GM19238 (cell line): ENCODE data around the gene SIGLEC8.
A peak's percentile ranks its signal among the peaks of the same experiment; 100 is the strongest.
"Not testable (repeated sequence)": the region's sequence is repeated elsewhere in the genome, so short reads cannot be mapped to it uniquely, and the experiment has no call there.

ENCODE experiments used
- DNase-seq: peaks from one replicate; pipeline ENCODE4 v3.0.0; 2011; ENCODE audit warnings: low spot score; ENCODE audit not compliant: insufficient read length

Gene SIGLEC8

GRCh38 chr19:51473009-51473707 is 14.9 kb upstream of the SIGLEC8 start:
- DNase-seq: peak; percentile 53

- DNase-seq: no peak
Observed at GRCh38 chr19:51472607-51473006, 14.4 kb upstream of the SIGLEC8 start.

- DNase-seq: no peak
Observed at GRCh38 chr19:51471527-51471926, 13.3 kb upstream of the SIGLEC8 start.

- no peak for DNase-seq
Observed at GRCh38 chr19:51470966-51471365, 12.7 kb upstream of the SIGLEC8 start.

DNA sequence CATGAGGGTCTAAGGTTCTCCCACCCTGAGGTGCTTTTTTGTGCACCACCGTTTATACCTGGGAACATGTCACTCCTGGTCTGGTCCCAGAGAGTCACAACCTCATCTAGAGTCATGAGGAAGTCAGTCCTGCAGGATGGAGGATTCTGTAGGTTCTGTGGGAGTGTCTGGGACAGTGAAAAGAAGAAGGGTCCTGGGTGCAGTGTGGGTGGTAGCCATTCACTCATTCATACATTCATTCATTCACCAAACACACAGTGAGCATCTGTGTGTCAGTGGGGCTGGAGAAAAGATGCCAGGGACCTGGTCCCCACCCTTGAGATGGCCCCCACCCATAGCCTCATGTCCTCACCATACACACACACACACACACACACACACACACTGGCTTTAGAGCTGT is 11.4 kb upstream of the SIGLEC8 start:
- no peak for DNase-seq

DNA sequence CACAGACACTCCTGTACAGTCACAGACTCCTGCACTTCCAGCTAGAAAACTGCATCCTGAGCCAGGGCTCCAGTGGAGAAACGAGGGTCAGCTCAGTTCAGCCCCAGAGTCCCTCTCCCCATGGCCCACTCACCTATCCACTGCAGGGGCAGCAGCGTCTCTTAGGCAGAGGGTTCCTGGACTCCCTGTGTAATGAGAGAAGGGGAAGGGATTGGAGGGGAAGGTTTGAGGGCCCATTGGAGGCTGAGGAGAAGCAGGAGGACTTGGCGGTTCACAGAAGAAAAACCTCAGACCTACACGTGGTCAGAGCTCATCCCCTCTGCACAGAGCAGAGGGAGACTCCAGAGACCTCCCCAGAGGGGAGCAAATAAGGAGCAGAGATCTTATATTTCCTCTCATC is 10.9 kb upstream of the SIGLEC8 start:
- DNase-seq: no peak

- DNase-seq: no peak
Observed at GRCh38 chr19:51468545-51468920, 10.3 kb upstream of the SIGLEC8 start.

DNA sequence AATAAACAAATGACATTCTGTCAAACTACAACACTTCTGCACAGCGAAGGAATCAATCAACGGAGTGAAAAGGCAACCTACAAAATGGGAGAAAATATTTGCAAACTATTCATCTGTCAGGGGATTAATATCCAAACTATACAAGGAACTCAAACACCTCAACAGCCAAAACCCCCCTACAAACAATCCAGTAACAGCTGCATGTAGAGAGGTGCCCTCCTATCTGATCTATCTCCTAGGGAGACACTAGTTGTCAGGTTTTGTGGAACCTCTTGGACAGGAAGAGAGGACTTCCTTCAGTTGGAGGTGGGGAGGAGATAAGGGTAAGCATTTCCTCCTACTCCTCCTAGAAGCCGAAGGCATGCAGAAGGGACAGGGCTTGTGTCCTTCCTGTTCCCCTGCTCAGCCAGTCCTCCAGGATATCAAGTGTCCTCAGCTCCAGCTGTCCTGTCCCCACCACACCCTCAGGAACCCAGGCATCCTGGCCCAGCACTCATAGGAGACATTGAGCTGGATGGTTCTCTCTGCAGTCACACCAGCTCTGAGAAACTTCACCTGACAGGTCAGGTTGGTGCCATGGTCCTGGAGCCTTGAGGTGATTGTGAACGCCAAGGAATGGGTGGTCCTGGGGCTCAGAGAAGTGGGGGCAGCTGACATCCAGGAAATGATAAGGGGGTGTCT is 9.8 kb upstream of the SIGLEC8 start:
- DNase-seq: no peak

GRCh38 chr19:51466723-51467122 is 8.5 kb upstream of the SIGLEC8 start:
- no peak for DNase-seq

DNA sequence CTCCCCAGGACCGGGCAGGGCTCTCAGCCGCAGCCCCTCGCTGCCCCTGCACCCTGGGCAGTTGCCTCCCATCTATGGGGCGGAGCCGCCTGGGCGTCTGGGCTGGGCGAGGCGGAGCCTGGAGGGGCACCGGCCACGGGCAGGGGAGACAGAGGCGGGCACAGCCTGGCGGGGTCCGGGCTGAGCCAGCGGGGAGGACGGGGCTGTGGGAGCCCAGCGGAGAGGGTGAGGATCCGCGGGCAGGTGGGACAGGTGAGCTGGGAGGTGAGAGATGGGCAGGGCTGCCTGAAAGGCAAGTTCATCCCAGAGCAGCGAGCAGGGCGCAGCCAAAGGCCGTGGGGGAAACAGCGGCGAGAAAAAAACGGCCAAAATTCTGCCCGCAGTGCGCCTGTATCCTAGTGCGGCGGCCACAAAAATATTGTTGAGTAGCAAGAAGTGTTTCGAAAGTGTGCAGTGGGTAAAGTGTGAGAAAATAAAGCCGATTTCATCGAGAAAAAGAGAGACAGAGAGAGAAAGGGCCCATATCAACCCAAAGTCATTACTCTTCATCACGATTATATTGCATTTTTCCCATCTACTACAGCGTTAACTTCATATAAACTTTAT is 5.8 kb upstream of the SIGLEC8 start:
- DNase-seq: not testable (repeated sequence)

- no peak for DNase-seq
Observed at GRCh38 chr19:51462681-51463080, 4.4 kb upstream of the SIGLEC8 start.

- DNase-seq: no peak
Observed at GRCh38 chr19:51462276-51462675, 4.0 kb upstream of the SIGLEC8 start.

- DNase-seq: no peak
Observed at GRCh38 chr19:51461723-51462161, 3.5 kb upstream of the SIGLEC8 start.

- no peak for DNase-seq
Observed at GRCh38 chr19:51460164-51460992, 2.1 kb upstream of the SIGLEC8 start.

DNA sequence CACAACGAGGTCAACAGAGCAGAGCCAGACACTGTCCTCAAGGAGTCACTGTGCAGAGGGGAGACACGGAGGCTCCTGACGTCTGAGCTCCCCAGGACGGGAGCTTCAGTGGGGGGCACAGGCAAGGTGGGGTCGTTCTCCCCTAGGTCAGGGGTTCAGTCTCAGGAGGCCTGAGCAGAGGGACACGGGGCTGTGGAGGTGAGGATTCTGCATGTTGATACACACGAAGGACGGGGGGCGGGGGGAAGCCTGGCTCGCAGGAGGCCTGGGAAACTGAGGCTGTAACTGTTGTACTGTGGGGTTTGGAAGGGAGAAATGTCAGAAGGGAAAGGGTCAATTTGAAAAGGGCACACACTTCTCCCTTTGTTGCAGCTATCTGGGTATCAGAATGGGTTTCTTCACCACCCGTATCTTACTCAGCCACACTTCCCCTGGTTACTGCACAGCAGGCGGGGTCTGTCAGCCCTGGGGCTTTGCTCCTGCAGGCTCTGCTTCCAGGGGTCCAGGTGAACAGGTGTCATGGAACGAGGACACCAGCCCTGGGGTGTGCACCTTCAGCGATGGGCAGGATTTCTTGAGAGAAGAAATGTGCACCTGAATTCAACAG is 748 bp upstream of the SIGLEC8 start:
- DNase-seq: no peak

DNA sequence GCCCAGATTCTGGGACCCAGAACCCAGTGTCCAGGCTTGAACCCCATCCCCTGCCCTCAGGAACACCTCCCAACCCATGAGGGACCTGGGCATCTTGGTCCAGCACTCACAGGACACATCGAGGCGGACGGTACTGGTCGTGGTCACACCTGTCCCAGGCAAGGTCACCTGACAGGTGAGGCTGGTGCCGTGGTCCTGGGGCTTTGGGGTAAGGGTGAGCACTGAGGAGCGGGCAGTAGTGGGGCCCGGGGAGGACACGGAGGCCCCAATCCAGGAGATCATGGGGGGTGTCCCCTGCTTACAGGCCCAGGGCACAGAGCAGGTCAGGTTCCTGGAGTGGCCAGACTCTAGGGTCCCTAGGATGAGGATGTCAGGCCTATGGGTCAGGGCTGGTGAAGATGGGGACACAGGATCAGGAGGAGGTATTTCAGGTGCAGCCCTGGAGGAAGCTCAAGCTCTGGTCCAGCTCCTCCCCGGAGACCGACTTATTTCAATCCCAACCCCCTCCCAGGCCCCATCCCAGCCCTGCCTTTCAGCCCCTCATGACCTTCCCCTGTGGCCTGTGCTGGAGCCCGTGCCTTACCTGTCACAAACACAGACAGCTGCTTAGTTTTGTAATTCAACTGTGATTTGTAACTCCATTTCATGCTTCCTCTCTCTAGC is 772 bp downstream of the SIGLEC8 start:
- no peak for DNase-seq

DNA sequence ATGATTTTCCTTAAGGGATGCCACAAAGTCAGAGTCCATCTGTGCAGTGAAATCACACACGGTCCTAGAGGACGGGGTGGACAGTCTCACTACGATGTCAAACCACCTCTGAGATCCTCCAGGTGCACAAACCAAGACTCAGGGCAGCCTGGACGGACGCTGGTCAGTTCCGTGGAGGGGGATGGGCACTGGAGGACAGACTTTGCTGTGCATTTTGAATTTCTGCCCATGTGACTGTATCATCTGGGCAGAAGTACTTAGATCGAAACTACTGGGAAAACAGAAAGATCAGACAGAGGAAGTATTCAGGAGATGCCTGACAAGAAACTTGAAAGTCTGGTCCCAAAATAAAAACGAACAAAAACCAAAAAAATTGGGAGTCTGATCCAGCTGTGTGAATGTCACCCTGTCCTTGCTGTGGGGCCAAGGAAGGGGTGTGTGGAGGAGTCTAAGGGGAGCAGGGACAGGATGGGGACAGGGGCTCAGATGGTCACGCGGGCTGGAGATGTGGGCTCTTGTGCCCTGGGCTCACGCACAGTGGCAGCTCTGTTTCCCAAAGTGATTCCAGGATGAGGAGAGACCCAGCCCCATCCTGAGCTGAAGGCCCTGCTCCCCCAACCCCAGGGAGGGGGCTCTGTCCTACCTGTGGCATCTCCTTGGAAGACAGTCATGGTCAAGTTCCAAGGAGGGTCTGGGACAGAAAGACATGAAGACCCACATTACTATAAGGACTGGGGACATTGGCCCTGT is 1.5 kb downstream of the SIGLEC8 start:
- DNase-seq: no peak

DNA sequence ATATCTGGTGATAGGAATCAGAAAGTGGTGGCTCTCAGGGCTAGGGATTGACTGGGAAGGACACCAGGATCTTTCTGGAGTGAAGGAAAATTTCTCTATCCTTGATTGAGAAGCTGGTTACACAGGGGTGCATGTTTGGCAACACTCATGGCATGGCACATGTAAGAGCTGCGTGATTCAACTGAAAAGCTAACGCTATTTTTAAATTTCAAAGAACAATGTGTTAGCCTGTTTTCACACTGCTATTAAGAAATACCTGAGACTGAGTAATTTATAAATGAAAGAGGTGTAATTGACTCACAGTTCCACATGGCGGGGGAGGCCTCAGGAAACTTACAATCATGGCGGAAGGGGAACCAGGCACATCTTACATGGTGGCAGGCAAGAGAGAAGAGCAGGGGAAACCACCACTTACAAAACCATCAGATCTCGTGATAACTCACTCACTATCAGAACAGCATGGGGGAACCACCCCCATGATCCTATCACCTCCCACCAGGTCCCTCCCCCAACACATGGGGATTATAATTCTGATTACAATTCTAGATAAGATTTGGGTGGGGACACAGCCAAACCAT is 7.4 kb downstream of the SIGLEC8 start:
- no peak for DNase-seq

- no peak for DNase-seq
Observed at GRCh38 chr19:51448411-51449016, 9.7 kb downstream of the SIGLEC8 start.
